ENCODE measurements around the gene GRB2. TPM values are rescaled to one million over a fixed set of nuclear protein-coding genes. Genes with fewer than 3 reads are reported as not detected.

GRB2 gene
- total RNA-seq, 1 donor from 2014 or later = 320 TPM

DNA sequence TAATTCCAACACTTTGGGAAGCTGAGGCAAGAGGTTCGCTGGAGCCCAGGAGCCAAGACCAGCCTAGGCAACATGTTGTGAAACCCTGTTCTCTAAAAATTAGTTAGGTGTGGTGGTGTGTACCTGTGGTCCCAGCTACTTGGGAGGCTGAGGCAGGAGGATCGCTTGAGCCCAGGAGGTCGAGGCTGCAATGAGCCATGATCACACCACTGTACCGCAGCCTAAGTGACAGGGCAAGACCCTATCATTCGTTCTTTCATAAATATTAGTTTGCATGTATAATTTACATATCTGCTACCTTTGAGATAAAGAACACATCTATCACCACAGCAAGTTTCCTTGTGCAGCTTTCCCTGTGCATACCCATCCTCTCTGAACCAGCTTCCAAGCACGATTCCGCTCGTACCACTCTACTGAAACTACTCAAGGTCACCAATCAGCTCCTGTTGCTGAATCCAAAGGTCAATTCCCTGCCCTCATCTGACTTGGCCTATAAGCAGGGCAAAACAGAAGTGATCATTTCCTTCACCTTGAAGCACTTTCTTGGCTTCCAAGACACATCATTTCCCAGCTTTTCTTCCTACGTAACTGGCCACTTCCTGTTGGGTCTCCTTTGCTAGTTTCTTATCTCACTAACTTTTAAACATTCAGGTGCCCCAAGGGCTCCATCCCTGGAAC lies 49.1 kb downstream of the GRB2 start:
- Mint-ChIP-seq H3K36me3 (ENCODE audit: low read depth) (peaks cover 43% of the 10 kb centered on the region), H3K4me1 (peaks cover 79% of the 10 kb centered on the region), H3K4me3 (no peak overlapping the region), H3K9me3 (no peaks in the 10 kb centered on the region), H3K27ac (peak overlapping the region; percentile 59), H3K27me3 (no peaks in the 10 kb centered on the region)
- DNase-seq (no peak), ATAC-seq (ENCODE audit: low read depth) (no peak)
- POLR2A ChIA-PET = interaction anchor here (0.5 to 1.7 kb wide), 4 partner anchors 8 to 66 kb away, joined by 3 to 14 read pairs (median 4); no protein-coding TSS in a partner anchor
- intact Hi-C loops (cut with micrococcal nuclease) = no loop called here
- TF ChIP-seq CTCF (IDR thresholded peaks at IDR 0.05) = no peak
- CTCF ChIA-PET = no interaction called here

DNA sequence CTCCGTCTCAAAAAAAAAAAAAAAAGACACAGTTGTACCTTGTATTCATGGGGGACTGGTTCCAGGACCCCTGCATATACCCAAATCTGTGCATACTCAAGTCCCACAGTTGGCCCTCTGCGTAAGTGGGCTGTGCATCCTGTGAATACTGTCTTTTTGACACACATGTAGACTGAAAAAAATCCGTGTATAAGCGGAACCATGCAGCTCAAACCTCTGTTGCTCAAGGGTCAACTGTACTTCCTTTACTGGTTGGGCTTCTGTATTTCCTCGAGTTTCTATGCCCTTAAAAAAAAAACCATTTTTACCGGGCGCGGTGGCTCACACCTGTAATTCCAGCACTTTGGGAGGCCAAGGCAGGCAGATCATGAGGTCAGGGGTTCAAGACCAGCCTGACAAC lies 52.3 kb downstream of the GRB2 start:
- H3K36me3 Mint-ChIP-seq (ENCODE audit: low read depth) = peaks cover 51% of the 10 kb centered on the region
- no peaks in the 10 kb centered on the region for H3K27me3 Mint-ChIP-seq
- no peak for TF ChIP-seq CTCF (IDR thresholded peaks at IDR 0.05)
- H3K4me3 Mint-ChIP-seq = no peak overlapping the region
- H3K9me3 Mint-ChIP-seq = no peaks in the 10 kb centered on the region
- H3K4me1 Mint-ChIP-seq = peaks cover 88% of the 10 kb centered on the region
- POLR2A ChIA-PET = interaction anchor here (0.6 to 1.0 kb wide), 3 partner anchors 9 to 63 kb away, joined by 3 to 12 read pairs (median 3); no protein-coding TSS in a partner anchor
- H3K27ac Mint-ChIP-seq = no peak overlapping the region
- CTCF ChIA-PET = no interaction called here
- ATAC-seq (ENCODE audit: low read depth) (no peak), DNase-seq (no peak)
- intact Hi-C loops (cut with micrococcal nuclease) = no loop called here

DNA sequence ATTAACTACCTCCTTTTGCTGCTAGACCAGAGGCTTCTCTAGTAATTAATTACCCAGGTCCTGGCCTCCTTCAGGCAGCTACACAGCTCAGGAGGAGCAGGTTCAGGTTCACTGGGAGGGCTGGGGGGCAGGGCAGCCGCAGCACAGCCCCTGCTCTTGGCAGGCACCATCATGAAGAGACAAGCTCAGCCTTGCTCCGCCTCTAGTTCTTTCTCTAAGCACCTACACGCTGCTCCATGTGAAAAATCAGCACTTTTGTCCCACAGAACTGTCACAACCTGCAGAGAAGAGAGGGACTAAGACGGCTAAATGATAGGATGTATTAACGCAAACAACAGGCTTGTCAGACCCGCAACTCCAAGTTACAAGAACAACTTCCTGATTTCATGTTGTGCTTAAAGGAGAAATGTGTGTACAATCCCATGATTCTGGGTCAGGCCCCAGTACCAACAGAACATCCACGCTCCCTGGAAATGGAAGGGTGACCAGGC lies 53.4 kb downstream of the GRB2 start:
- peaks cover 88% of the 10 kb centered on the region for H3K4me1 Mint-ChIP-seq
- ATAC-seq (ENCODE audit: low read depth) (peak; percentile 45), DNase-seq (no peak)
- no peaks in the 10 kb centered on the region for H3K9me3 Mint-ChIP-seq
- POLR2A ChIA-PET = interaction anchor here (0.6 to 1.6 kb wide), 5 partner anchors 8 to 131 kb away, joined by 3 to 6 read pairs (median 3); no protein-coding TSS in a partner anchor
- H3K27ac Mint-ChIP-seq = peak overlapping the region; percentile 57
- intact Hi-C loops (cut with micrococcal nuclease) = loop anchor here (1.0 kb wide), 1 partner anchor 8 kb away; no protein-coding TSS in a partner anchor
- H3K36me3 Mint-ChIP-seq (ENCODE audit: low read depth) = peaks cover 45% of the 10 kb centered on the region
- CTCF ChIA-PET = interaction anchor here (0.7 kb wide), 1 partner anchor 105 kb away, joined by 3 read pairs; no protein-coding TSS in a partner anchor
- no peak for TF ChIP-seq CTCF (IDR thresholded peaks at IDR 0.05)
- peak overlapping the region; percentile 41 for H3K4me3 Mint-ChIP-seq
- H3K27me3 Mint-ChIP-seq = no peaks in the 10 kb centered on the region

- DNase-seq (no peak), ATAC-seq (ENCODE audit: low read depth) (no peak)
- TF ChIP-seq CTCF (IDR thresholded peaks at IDR 0.05) = no peak
- intact Hi-C loops (cut with micrococcal nuclease) = no loop called here
- Mint-ChIP-seq H3K4me1 (peaks cover 89% of the 10 kb centered on the region), H3K4me3 (no peak overlapping the region), H3K36me3 (ENCODE audit: low read depth) (peaks cover 39% of the 10 kb centered on the region), H3K27me3 (no peaks in the 10 kb centered on the region), H3K9me3 (no peaks in the 10 kb centered on the region), H3K27ac (peak overlapping the region; percentile 57)
- POLR2A ChIA-PET = interaction anchor here (0.6 to 1.3 kb wide), 6 partner anchors 10 to 80 kb away, joined by 3 to 18 read pairs (median 6); partner anchors contain the start of gene MIF4GD
- CTCF ChIA-PET = interaction anchor here (0.8 to 2.6 kb wide), 5 partner anchors 12 to 53 kb away, joined by 3 to 6 read pairs (median 5); no protein-coding TSS in a partner anchor
Observed at GRCh38 chr17:75350706-75351105, 54.8 kb downstream of the GRB2 start.

GRCh38 chr17:75350029-75350428 lies 55.4 kb downstream of the GRB2 start:
- ChIA-PET POLR2A (interaction anchor here (0.6 to 7.4 kb wide), 10 partner anchors 9 to 79 kb away, joined by 3 to 154 read pairs (median 6); partner anchors contain the start of genes MIF4GD and SLC25A19), CTCF (interaction anchor here (0.8 to 2.6 kb wide), 5 partner anchors 11 to 53 kb away, joined by 3 to 6 read pairs (median 5); no protein-coding TSS in a partner anchor)
- Mint-ChIP-seq H3K27ac (peak overlapping the region; percentile 57), H3K4me3 (no peak overlapping the region), H3K36me3 (ENCODE audit: low read depth) (peaks cover 33% of the 10 kb centered on the region), H3K27me3 (no peaks in the 10 kb centered on the region), H3K9me3 (no peaks in the 10 kb centered on the region), H3K4me1 (peaks cover 91% of the 10 kb centered on the region)
- DNase-seq (no peak), ATAC-seq (ENCODE audit: low read depth) (no peak)
- intact Hi-C loops (cut with micrococcal nuclease) = no loop called here
- no peak for TF ChIP-seq CTCF (IDR thresholded peaks at IDR 0.05)

Data from activated B cell treated with CpG ODN at 0.5 μM for 24 hours (primary cell).